AG04450 (cell line): ENCODE data around the gene PTPN13. TPM values are rescaled to one million over a fixed set of nuclear protein-coding genes. Genes with fewer than 3 reads are reported as not detected.

ENCODE experiments used
- CTCF ChIA-PET: fragments of 300-600, 350-600 bp; formaldehyde crosslinking; extraction: SDS; loops from one replicate; lab custom pipeline; 2022; ENCODE audit warnings: antibody characterized with exemption, inconsistent platforms; lab: Charles Lee
- POLR2A ChIA-PET: fragments of 350-600 bp; formaldehyde crosslinking; extraction: SDS; loops from one replicate; lab custom pipeline; 2021; ENCODE audit warnings: antibody characterized with exemption, inconsistent platforms; lab: Yijun Ruan, JAX
- DNase-seq: peaks from one replicate; pipeline ENCODE4 v3.0.0-alpha.2; 2011; ENCODE audit warnings: low read depth, low spot score
- H3K27ac ChIP-seq: one replicate; pipeline ENCODE4 v1.5.1; 2012; ENCODE audit warnings: low read depth, low read length, control low read depth
- H3K27me3 ChIP-seq: one replicate; pipeline ENCODE4 v1.6.0; 2012; ENCODE audit warnings: low read length; ENCODE audit not compliant: control insufficient read depth, insufficient read depth
- H3K4me3 ChIP-seq: 2 replicates; pipeline ENCODE4 v1.5.1; 2011; ENCODE audit warnings: mild to moderate bottlenecking, low read depth, low read length, control low read depth
- H3K9me3 ChIP-seq: 2 replicates; pipeline ENCODE4 v1.5.1; 2012; ENCODE audit warnings: low read length; ENCODE audit not compliant: control insufficient read depth, insufficient read depth
- polyA plus RNA-seq: library from polyadenylated mRNA; depleted of rRNA; stranded (reverse); fragments of >200 nt; gene quantifications from 2 replicates; pipeline ENCODE4 v1.2.3, GENCODE V29; 2011
- TF ChIP-seq, protein P1 (sequence below): IDR thresholded peaks from 2 replicates; pipeline ENCODE4 v1.5.1; 2011; ENCODE audit warnings: low read depth, low read length, control low read depth, inconsistent platforms

Gene PTPN13
- polyA plus RNA-seq, 1 experiment = 26.7 TPM

DNA sequence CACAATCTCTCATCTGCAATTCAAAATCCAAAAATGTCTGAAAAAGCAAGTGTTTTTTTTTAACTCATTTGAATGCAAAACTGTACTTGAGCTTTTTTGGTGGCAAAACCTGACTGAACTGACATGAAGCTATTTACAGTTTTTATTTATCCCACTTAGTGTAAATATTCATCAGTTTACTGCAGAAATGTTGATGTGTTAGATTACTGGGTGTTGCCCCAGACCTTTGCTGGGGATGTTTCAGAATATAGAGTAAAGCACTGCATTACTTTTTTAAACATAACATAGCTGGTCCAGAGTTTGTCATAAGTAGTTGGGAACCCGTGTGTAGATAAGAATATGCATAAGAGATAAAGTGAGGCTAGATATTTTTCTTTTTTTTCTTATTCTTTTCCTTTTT lies 27.3 kb downstream of the PTPN13 start:
- no peak for DNase-seq
- Histone ChIP-seq H3K9me3 (no peaks in the 10 kb centered on the region), H3K27ac (no peak overlapping the region), H3K4me3 (no peak overlapping the region), H3K27me3 (no peaks in the 10 kb centered on the region)
- TF ChIP-seq, protein P1, sequence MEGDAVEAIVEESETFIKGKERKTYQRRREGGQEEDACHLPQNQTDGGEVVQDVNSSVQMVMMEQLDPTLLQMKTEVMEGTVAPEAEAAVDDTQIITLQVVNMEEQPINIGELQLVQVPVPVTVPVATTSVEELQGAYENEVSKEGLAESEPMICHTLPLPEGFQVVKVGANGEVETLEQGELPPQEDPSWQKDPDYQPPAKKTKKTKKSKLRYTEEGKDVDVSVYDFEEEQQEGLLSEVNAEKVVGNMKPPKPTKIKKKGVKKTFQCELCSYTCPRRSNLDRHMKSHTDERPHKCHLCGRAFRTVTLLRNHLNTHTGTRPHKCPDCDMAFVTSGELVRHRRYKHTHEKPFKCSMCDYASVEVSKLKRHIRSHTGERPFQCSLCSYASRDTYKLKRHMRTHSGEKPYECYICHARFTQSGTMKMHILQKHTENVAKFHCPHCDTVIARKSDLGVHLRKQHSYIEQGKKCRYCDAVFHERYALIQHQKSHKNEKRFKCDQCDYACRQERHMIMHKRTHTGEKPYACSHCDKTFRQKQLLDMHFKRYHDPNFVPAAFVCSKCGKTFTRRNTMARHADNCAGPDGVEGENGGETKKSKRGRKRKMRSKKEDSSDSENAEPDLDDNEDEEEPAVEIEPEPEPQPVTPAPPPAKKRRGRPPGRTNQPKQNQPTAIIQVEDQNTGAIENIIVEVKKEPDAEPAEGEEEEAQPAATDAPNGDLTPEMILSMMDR = no peak
- ChIA-PET POLR2A (no interaction called here), CTCF (interaction anchor here (0.6 to 0.8 kb wide), 2 partner anchors 125 to 163 kb away, joined by 3 read pairs; no protein-coding TSS in a partner anchor)

GRCh38 chr4:86626066-86626465 lies 32.0 kb downstream of the PTPN13 start:
- TF ChIP-seq, protein P1 = no peak
- H3K27ac ChIP-seq = no peak overlapping the region
- H3K27me3 ChIP-seq = no peaks in the 10 kb centered on the region
- no peaks in the 10 kb centered on the region for H3K9me3 ChIP-seq
- ChIA-PET POLR2A (no interaction called here), CTCF (no interaction called here)
- H3K4me3 ChIP-seq = no peak overlapping the region
- DNase-seq = no peak

GRCh38 chr4:86627462-86628135 lies 33.5 kb downstream of the PTPN13 start:
- Histone ChIP-seq H3K9me3 (no peaks in the 10 kb centered on the region), H3K27me3 (no peaks in the 10 kb centered on the region), H3K27ac (no peak overlapping the region), H3K4me3 (no peak overlapping the region)
- TF ChIP-seq, protein P1 = no peak
- CTCF ChIA-PET = no interaction called here
- DNase-seq = no peak
- POLR2A ChIA-PET = no interaction called here

- TF ChIP-seq, protein P1 = no peak
- H3K9me3 ChIP-seq = peaks cover 2% of the 10 kb centered on the region; the same call in 1 of the 2 replicates
- no peak for DNase-seq
- ChIA-PET CTCF (no interaction called here), POLR2A (no interaction called here)
- no peaks in the 10 kb centered on the region for H3K27me3 ChIP-seq
- no peak overlapping the region for H3K4me3 ChIP-seq
- no peak overlapping the region for H3K27ac ChIP-seq
Measured at GRCh38 chr4:86630629-86631028, 36.5 kb downstream of the PTPN13 start.

GRCh38 chr4:86631166-86631565 lies 37.1 kb downstream of the PTPN13 start:
- H3K27ac ChIP-seq = no peak overlapping the region
- no peak for DNase-seq
- POLR2A ChIA-PET = no interaction called here
- CTCF ChIA-PET = no interaction called here
- H3K9me3 ChIP-seq = peaks cover 2% of the 10 kb centered on the region; the same call in 1 of the 2 replicates
- TF ChIP-seq, protein P1 = no peak
- no peak overlapping the region for H3K4me3 ChIP-seq
- H3K27me3 ChIP-seq = no peaks in the 10 kb centered on the region
